Thoracic aorta (tissue), 2 donors: Measurements from ENCODE around the gene OIT3. TPM values are rescaled to one million over a fixed set of nuclear protein-coding genes. Genes with fewer than 3 reads are reported as not detected.

ENCODE experiments used
- ATAC-seq: fragments of 150-250 bp; one replicate; pipeline ENCODE4 v1.8.0; 2017; ENCODE audit warnings: low read depth; ENCODE audit not compliant: insufficient number of reproducible peaks, low FRiP score
- DNase-seq: peaks from one replicate; pipeline ENCODE4 v3.0.0-alpha.2; 2020; ENCODE audit warnings: low spot score
- H3K27ac ChIP-seq, 2 donors: fragments of 200-600 bp; sonication (generic); 1 replicate in 1 of 2; 2 replicates in 1 of 2; pipeline ENCODE4 v1.5.1; 2016; ENCODE audit warnings: mild to moderate bottlenecking in 2 of 2, moderate library complexity in 2 of 2
- H3K27me3 ChIP-seq: fragments of 200-600 bp; sonication (generic); replicated peaks from 2 replicates; pipeline ENCODE4 v1.6.0; 2016; ENCODE audit warnings: mild to moderate bottlenecking; ENCODE audit not compliant: insufficient read depth
- H3K36me3 ChIP-seq: fragments of 200-600 bp; sonication (generic); one replicate; pipeline ENCODE4 v1.5.1; 2016
- H3K4me1 ChIP-seq, 2 donors: fragments of 200-600 bp; sonication (generic); 1 replicate in 1 of 2; 2 replicates in 1 of 2; pipeline versions ENCODE4 v1.5.1 to v1.6.0; 2016; ENCODE audit warnings: low read depth in 2 of 2, mild to moderate bottlenecking in 1 of 2; ENCODE audit not compliant: control insufficient read depth in 1 of 2
- H3K4me3 ChIP-seq: fragments of 200-600 bp; sonication (generic); 2 replicates; pipeline ENCODE4 v1.5.1; 2016; ENCODE audit warnings: mild to moderate bottlenecking
- H3K9me3 ChIP-seq: fragments of 200-600 bp; sonication (generic); 2 replicates; pipeline ENCODE4 v1.5.1; 2016
- CTCF ChIP-seq: fragments of 200-600 bp; sonication (generic); IDR thresholded peaks from one replicate; pipeline ENCODE4 v1.5.1; 2019; ENCODE audit warnings: antibody characterized with exemption
- total RNA-seq, 2 donors: library from RNA; depleted of rRNA; stranded (reverse); fragments of >200 nt; gene quantifications; one replicate each; pipeline versions ENCODE4 v1.1.0 to v1.2.3, GENCODE V29; 2016

Gene OIT3
- total RNA-seq, 2 donors from 2014 or later: not detected

- ATAC-seq: no peak
- Histone ChIP-seq H3K27ac (no peak overlapping the region), H3K4me3 (no peak overlapping the region), H3K36me3 (no peaks in the 10 kb centered on the region), H3K4me1 (no peaks in the 10 kb centered on the region), H3K9me3 (no peaks in the 10 kb centered on the region), H3K27me3 (no peaks in the 10 kb centered on the region)
- no peak for DNase-seq
- no peak for TF ChIP-seq CTCF
These were observed 36.7 kb downstream of the OIT3 start for GRCh38 chr10:72930276-72930675.

GRCh38 chr10:72932259-72933015 lies 38.9 kb downstream of the OIT3 start:
- DNase-seq (no peak), ATAC-seq (no peak)
- Histone ChIP-seq H3K4me1 (no peaks in the 10 kb centered on the region), H3K36me3 (no peaks in the 10 kb centered on the region), H3K4me3 (no peak overlapping the region), H3K27ac (no peak overlapping the region), H3K27me3 (no peaks in the 10 kb centered on the region), H3K9me3 (no peaks in the 10 kb centered on the region)
- TF ChIP-seq CTCF: no peak

- H3K4me3 ChIP-seq: no peak overlapping the region
- H3K27me3 ChIP-seq: no peaks in the 10 kb centered on the region
- no peak for TF ChIP-seq CTCF
- H3K27ac ChIP-seq: no peak overlapping the region
- DNase-seq (no peak), ATAC-seq (no peak)
- no peaks in the 10 kb centered on the region for H3K36me3 ChIP-seq
- H3K9me3 ChIP-seq: no peaks in the 10 kb centered on the region
- no peaks in the 10 kb centered on the region for H3K4me1 ChIP-seq
These were observed 41.8 kb downstream of the OIT3 start for GRCh38 chr10:72935361-72935760.

GRCh38 chr10:72943498-72944234 lies 50.1 kb downstream of the OIT3 start:
- H3K36me3 ChIP-seq: no peaks in the 10 kb centered on the region

More at GRCh38 chr10:72943498-72944234, 50.1 kb downstream of the OIT3 start:
- Histone ChIP-seq H3K27ac (no peak overlapping the region), H3K4me3 (no peak overlapping the region), H3K4me1 (no peaks in the 10 kb centered on the region), H3K9me3 (no peaks in the 10 kb centered on the region), H3K27me3 (no peaks in the 10 kb centered on the region)
- DNase-seq (no peak), ATAC-seq (no peak)
- no peak for TF ChIP-seq CTCF
